ENCODE measurements around the gene JMJD6.
A peak's percentile ranks its signal among the peaks of the same experiment; 100 is the strongest.
"Not testable (repeated sequence)": the region's sequence is repeated elsewhere in the genome, so short reads cannot be mapped to it uniquely, and the experiment has no call there.

JMJD6 gene

DNA sequence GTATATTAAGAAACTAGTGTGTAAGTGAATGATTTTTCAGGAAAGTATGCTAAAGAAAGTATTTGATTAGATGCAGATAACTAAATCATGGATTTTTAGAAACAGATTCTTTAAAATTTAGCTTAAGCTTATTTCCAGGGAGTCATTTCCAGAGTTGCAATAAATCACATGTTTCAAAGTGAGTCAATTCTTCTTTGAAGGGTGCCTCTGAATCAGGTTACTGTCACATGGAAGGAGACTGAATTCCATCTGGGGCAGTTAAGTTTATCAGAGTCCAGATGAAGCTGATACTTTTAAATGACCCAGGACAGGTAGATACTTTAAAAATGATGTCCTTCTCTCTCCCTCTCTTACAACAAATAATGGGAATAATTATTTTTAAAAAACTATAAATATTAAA lies 16.6 kb upstream of the JMJD6 start:
- H3K9me3 Mint-ChIP-seq = no peaks in the 10 kb centered on the region
- ATAC-seq (replicated peaks) (no peak), DNase-seq (no peak)
- H3K4me1 Mint-ChIP-seq = peaks cover 13 to 26% of the 10 kb centered on the region in 2 donors
- no peaks in the 10 kb centered on the region for H3K27me3 Mint-ChIP-seq
- no peak overlapping the region for H3K27ac Mint-ChIP-seq
- H3K4me3 Mint-ChIP-seq = no peak overlapping the region
- peaks cover 11 to 33% of the 10 kb centered on the region in 2 donors for H3K36me3 Mint-ChIP-seq

DNA sequence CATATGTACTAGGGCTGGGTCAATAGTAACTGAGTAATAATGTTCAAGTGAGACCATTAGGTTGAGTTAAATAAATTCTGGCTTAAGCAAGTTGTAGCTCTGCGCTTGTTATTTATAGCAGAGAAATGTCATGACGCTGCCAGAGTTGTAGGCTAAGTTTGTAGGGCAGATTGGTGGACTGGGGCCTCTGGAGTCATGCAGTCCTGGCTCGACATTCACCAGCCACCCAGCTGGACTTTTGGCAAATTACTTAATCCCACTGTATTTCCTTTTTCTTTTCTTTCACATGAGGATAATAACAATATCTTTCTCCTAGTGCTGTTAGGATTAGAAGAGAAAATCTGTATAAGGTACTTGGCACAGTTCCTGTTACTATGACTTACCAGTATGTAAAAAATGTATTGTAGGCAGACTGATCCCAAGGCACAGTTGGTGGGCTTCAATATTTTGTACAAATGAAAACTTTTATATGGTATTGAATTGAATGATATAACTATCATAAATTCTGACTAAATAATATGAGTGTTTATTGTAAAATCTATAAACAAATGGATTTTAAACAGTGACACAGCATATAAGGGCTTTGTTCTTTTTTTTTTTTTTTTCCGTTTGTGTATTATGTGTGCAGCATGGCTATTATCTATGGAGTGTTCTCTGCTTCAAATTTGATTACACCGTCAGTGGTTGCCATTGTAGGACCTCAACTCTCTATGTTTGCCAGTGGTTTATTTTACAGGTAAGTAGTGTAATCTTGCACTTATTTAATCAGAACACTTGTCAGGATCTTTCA lies 14.1 kb upstream of the JMJD6 start:
- H3K36me3 Mint-ChIP-seq = peaks cover 20 to 41% of the 10 kb centered on the region in 2 donors
- H3K9me3 Mint-ChIP-seq = no peaks in the 10 kb centered on the region
- H3K27ac Mint-ChIP-seq = no peak overlapping the region
- ATAC-seq (replicated peaks) (no peak), DNase-seq (no peak)
- no peaks in the 10 kb centered on the region for H3K27me3 Mint-ChIP-seq
- peaks cover 16 to 33% of the 10 kb centered on the region in 2 donors for H3K4me1 Mint-ChIP-seq
- H3K4me3 Mint-ChIP-seq = no peak overlapping the region

DNA sequence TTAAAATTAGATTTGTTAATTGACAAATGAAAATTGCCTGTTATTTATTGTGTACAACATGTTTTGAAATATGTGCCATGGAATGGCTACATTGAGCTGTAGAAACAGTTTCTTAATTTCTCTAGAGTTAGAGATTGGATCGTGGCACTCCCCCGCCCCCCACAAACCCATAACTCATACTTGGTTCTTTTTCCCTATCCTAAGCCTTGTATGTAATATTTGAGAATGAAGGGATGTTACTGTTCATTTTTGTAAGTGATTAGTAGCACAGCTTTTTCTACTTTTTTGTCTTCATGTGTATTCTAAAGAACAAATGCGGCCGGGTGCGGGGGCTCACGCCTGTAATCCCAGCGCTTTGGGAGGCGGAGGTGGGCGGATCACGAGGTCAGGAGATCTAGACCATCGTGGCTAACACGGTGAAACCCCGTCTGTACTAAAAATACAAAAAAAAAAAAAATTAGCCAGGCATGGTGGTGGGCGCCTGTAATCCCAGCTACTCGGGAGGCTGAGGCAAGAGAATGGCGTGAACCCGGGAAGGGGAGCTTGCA lies 13.2 kb upstream of the JMJD6 start:
- ATAC-seq (replicated peaks); DNase-seq; H3K9me3 Mint-ChIP-seq; H3K4me3 Mint-ChIP-seq; H3K27me3 Mint-ChIP-seq; H3K27ac Mint-ChIP-seq: not testable (repeated sequence)
- Mint-ChIP-seq H3K36me3 (peaks cover 24 to 42% of the 10 kb centered on the region in 2 donors), H3K4me1 (peaks cover 17 to 36% of the 10 kb centered on the region in 2 donors)

DNA sequence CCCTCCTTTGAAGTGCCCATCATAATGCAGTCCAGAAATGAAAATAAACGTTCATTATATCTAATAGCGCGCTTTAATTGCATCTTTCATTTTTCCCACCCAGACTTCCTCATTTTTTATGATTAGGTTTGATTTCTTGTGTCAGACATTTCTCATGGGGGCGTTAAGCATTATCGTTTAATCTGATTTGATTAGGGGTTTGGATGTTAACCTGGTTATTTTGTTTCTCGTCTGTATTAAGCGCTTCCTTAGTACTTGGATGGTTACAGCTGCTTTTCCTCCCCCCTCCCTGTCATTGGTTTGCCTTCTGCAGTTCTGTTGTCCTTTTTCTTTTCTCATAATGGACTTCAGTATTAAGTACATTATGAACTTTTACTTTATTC lies 12.1 kb upstream of the JMJD6 start:
- H3K27me3 Mint-ChIP-seq = no peaks in the 10 kb centered on the region
- ATAC-seq (replicated peaks) (no peak), DNase-seq (no peak)
- H3K4me1 Mint-ChIP-seq = peaks cover 25 to 48% of the 10 kb centered on the region in 2 donors
- peak overlapping the region; percentile 100 for H3K27ac Mint-ChIP-seq
- peak overlapping the region; percentile 98 to 99 for H3K4me3 Mint-ChIP-seq
- peaks cover 36 to 49% of the 10 kb centered on the region in 2 donors for H3K36me3 Mint-ChIP-seq
- no peaks in the 10 kb centered on the region for H3K9me3 Mint-ChIP-seq

DNA sequence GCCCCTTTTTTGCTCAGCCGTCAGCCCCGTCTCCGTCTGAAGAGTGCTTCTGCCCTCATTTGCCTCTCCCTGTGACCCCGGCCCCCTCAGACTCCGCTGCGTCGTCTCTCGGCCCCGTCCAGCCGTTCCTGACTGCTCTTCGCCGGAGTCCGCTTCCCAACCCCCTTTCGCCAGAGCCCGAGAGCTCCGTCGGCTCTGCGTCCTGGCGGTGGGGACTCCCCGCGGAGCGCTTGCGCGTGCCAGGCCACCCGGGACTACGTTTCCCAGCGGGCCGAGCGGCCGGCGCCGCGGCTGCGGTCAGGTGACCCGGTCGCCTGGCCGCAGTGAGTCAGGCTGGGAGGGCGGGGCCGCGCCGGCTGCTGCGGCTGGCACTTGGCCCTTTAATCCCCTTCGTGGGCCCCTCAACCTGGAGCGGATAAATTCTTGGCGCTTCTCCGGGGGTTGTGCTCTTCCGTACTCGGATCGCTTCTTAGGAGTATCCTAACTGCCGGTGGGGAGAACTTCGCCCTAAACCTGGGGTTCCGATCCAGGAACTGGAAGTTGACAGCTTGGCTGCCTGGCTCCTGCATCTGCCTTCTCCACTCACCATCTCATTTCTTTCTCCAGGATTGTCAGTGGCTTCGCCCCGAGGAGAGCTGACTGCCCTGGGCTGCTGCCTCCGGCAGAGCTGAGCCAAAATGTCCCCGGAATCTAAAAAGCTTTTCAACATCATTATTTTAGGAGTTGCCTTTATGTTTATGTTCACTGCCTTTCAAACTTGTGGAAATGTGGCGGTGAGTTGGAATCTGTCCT lies 11.5 kb upstream of the JMJD6 start, which contains the start of gene MFSD11:
TSS of gene MFSD11 (plus strand) at position 444 of the 792 bp plus-strand sequence. CDS start at position 678, 234 bp downstream.
- ATAC-seq (replicated peaks) (peak; percentile 72 to 77), DNase-seq (peak; percentile 91)
- Mint-ChIP-seq H3K9me3 (no peaks in the 10 kb centered on the region), H3K4me3 (peak within 1 kb of the TSS; percentile 98 to 99), H3K27me3 (no peaks in the 10 kb centered on the region), H3K27ac (peak within 1 kb of the TSS; percentile 100), H3K36me3 (peaks cover 39 to 54% of the 10 kb centered on the region in 2 donors), H3K4me1 (peaks cover 29 to 53% of the 10 kb centered on the region in 2 donors)

GRCh38 chr17:76737082-76737675 lies 10.8 kb upstream of the JMJD6 start, which contains the start of gene SRSF2:
TSS of gene SRSF2 (minus strand) at chr17:76737331. CDS start at chr17:76737160, 171 bp downstream.
- DNase-seq (peak; percentile 99), ATAC-seq (replicated peaks) (peak; percentile 71 to 79)
- Mint-ChIP-seq H3K27ac (peak within 1 kb of the TSS; percentile 100), H3K27me3 (no peaks in the 10 kb centered on the region), H3K4me3 (peak within 1 kb of the TSS; percentile 98 to 99), H3K4me1 (peaks cover 29 to 57% of the 10 kb centered on the region in 2 donors), H3K9me3 (no peaks in the 10 kb centered on the region), H3K36me3 (peaks cover 39 to 52% of the 10 kb centered on the region in 2 donors)

GRCh38 chr17:76736349-76737081 lies 10.1 kb upstream of the JMJD6 start:
- Mint-ChIP-seq H3K36me3 (peaks cover 37 to 52% of the 10 kb centered on the region in 2 donors), H3K4me3 (peak overlapping the region; percentile 98 to 99), H3K9me3 (no peaks in the 10 kb centered on the region), H3K4me1 (peaks cover 30 to 62% of the 10 kb centered on the region in 2 donors), H3K27me3 (no peaks in the 10 kb centered on the region), H3K27ac (peak overlapping the region; percentile 100)
- ATAC-seq (replicated peaks) (peak; percentile 14 to 17), DNase-seq (peak; percentile 42)

GRCh38 chr17:76735586-76736348 lies 9.4 kb upstream of the JMJD6 start:
- Mint-ChIP-seq H3K4me1 (peaks cover 31 to 62% of the 10 kb centered on the region in 2 donors), H3K4me3 (peak overlapping the region; percentile 91 to 99), H3K27me3 (no peaks in the 10 kb centered on the region), H3K9me3 (no peaks in the 10 kb centered on the region), H3K36me3 (peaks cover 37 to 52% of the 10 kb centered on the region in 2 donors), H3K27ac (peak overlapping the region; percentile 98)
- ATAC-seq (replicated peaks) = no peak
- no peak for DNase-seq

- no peak for DNase-seq
- peaks cover 37 to 52% of the 10 kb centered on the region in 2 donors for H3K36me3 Mint-ChIP-seq
These were observed 8.6 kb upstream of the JMJD6 start for GRCh38 chr17:76735006-76735405.

GRCh38 chr17:76734080-76734840 lies 7.9 kb upstream of the JMJD6 start:
- no peak for ATAC-seq (replicated peaks)
- DNase-seq = no peak
- Mint-ChIP-seq H3K27ac (peak overlapping the region; percentile 91), H3K27me3 (no peaks in the 10 kb centered on the region), H3K4me1 (peaks cover 35 to 56% of the 10 kb centered on the region in 2 donors), H3K36me3 (peaks cover 37 to 59% of the 10 kb centered on the region in 2 donors), H3K4me3 (peak overlapping the region; percentile 91 to 99), H3K9me3 (no peaks in the 10 kb centered on the region)

More at GRCh38 chr17:76735006-76735405, 8.6 kb upstream of the JMJD6 start:
- Mint-ChIP-seq H3K9me3 (no peaks in the 10 kb centered on the region), H3K27me3 (no peaks in the 10 kb centered on the region), H3K4me1 (peaks cover 31 to 58% of the 10 kb centered on the region in 2 donors), H3K4me3 (peak overlapping the region; percentile 91 to 99), H3K27ac (peak overlapping the region; percentile 91)
- ATAC-seq (replicated peaks) = no peak

DNA sequence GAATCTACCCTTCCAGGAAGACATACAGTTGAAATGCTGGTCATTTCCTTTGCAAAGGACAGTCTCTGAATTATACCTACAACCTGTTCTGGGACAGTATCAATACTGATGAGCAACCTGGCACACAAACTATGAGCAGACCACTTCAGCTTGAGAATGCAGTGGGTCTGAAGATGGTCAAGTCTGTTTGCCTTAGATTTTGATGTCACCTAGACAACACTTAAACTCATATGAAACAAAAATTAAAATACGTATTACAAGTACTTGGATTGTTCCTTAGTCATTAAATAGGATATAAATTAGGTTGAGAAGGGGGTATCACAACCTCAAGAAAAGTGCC lies 7.2 kb upstream of the JMJD6 start:
- Mint-ChIP-seq H3K9me3 (no peaks in the 10 kb centered on the region), H3K27me3 (no peaks in the 10 kb centered on the region), H3K4me1 (peaks cover 32 to 49% of the 10 kb centered on the region in 2 donors), H3K4me3 (peak overlapping the region; percentile 91 to 99), H3K36me3 (peaks cover 37 to 61% of the 10 kb centered on the region in 2 donors), H3K27ac (peak overlapping the region; percentile 91)
- ATAC-seq (replicated peaks) = no peak
- DNase-seq = no peak
